ENCODE results near the gene ZDHHC13.

ZDHHC13 gene

GRCh38 chr11:19208959-19209546 lies 92.1 kb downstream of the ZDHHC13 start:
- no peak for DNase-seq

GRCh38 chr11:19209617-19210370 lies 92.8 kb downstream of the ZDHHC13 start:
- DNase-seq = no peak

GRCh38 chr11:19216021-19216420 lies 99.1 kb downstream of the ZDHHC13 start:
- no peak for DNase-seq

- no peak for DNase-seq
These were observed 99.9 kb downstream of the ZDHHC13 start for GRCh38 chr11:19216709-19217374.

GRCh38 chr11:19218216-19218615 lies 101.2 kb downstream of the ZDHHC13 start:
- DNase-seq = no peak

GRCh38 chr11:19218786-19219460 lies 102.0 kb downstream of the ZDHHC13 start:
- no peak for DNase-seq

- no peak for DNase-seq
These were observed 104.1 kb downstream of the ZDHHC13 start for GRCh38 chr11:19220903-19221724.

DNA sequence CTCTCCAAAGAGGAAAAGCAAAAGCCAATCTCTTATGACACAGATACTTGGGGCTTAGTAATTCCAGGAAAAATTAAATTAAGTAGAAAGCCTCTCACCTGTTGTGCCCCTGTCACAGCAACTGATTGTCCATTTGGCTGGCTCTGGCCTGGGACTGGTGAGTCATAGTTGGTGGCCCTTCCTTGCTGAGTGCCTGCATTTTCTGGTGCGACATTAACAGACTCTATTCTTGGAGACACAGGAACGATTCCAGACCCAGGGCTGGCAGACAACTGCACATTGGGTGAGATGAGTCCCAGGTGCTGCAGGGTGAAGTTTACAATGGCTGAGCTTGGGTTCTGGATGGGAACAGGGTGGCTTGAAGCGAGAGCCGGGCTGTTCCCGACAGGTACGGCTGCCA lies 108.2 kb downstream of the ZDHHC13 start:
- no peak for DNase-seq

DNA sequence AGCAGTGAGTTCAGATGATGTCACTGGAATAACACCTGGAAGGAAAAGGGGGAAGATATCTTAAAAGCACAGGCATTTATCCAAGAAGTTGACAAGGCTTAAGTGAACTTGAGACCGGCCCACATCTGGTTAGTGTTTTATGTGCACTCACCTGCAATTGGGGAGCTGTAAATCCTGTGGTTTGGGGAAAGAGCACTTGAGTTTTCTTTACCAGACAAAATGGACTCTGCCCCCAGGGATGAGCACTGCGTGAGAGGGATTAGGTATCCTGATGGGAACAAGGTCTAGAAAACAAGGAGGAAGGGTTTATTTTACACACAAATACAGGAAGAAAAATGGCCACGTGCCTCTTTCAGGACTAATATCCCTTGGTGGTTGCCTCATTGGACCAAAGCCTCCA lies 108.6 kb downstream of the ZDHHC13 start:
- DNase-seq = no peak

Measured in stimulated activated CD4-positive, alpha-beta T cell treated with anti-CD3 and anti-CD28 coated beads, Interleukin-15, amount 100 ng/mL, for 24 hours (primary cell).